GM12878 (cell line): ENCODE data around the gene MYL12B. TPM values are rescaled to one million over a fixed set of nuclear protein-coding genes. Genes with fewer than 3 reads are reported as not detected.

Source experiments
- ETV6 ChIP-seq, 2 experiments: fragments of 450-650 bp in 1 of 2; IDR thresholded peaks in 1 of 2; conservative IDR thresholded peaks in 1 of 2; 2 replicates each; pipeline ENCODE4 v1.6.1; 2014; ENCODE audit warnings: antibody characterized with exemption in 1 of 2, borderline replicate concordance in 1 of 2, low read depth in 1 of 2, mild to moderate bottlenecking in 1 of 2, moderate library complexity in 1 of 2
- MYC ChIP-seq: IDR thresholded peaks from 2 replicates; pipeline ENCODE4 v1.6.1; 2011; ENCODE audit warnings: mild to moderate bottlenecking, low read length, moderate library complexity, inconsistent platforms; ENCODE audit not compliant: insufficient read depth, insufficient replicate concordance, insufficient read length, severe bottlenecking
- POLR2AphosphoS5 ChIP-seq: IDR thresholded peaks from 2 replicates; pipeline ENCODE4 v1.6.1; 2011; ENCODE audit warnings: mild to moderate bottlenecking, low read length, inconsistent platforms
- SIN3A ChIP-seq: IDR thresholded peaks from 2 replicates; pipeline ENCODE4 v1.6.1; 2012; ENCODE audit warnings: low read depth, low read length, improper control_type of control experiment
- SRF ChIP-seq, 2 experiments: IDR thresholded peaks; 2 replicates each; pipeline ENCODE4 v1.6.1; 2011; ENCODE audit warnings: low read depth in 2 of 2, low read length in 2 of 2, mild to moderate bottlenecking in 1 of 2, moderate library complexity in 1 of 2
- TCF7 ChIP-seq: IDR thresholded peaks from 2 replicates; pipeline ENCODE4 v1.6.1; 2014; ENCODE audit warnings: antibody characterized with exemption, borderline replicate concordance
- USF1 ChIP-seq: IDR thresholded peaks from 2 replicates; pipeline ENCODE4 v1.6.1; 2011; ENCODE audit warnings: borderline replicate concordance, low read depth, mild to moderate bottlenecking, moderate library complexity, mixed read lengths, low read length; ENCODE audit not compliant: insufficient read depth; ENCODE audit errors: extremely low read length
- USF2 ChIP-seq: IDR thresholded peaks from 2 replicates; pipeline ENCODE4 v1.6.1; 2011; ENCODE audit warnings: low read depth, low read length, improper control_type of control experiment, borderline replicate concordance
- ZBTB40 ChIP-seq: fragments of 450-650 bp; IDR thresholded peaks from 2 replicates; pipeline ENCODE4 v1.6.1; 2016; ENCODE audit warnings: mild to moderate bottlenecking, moderate library complexity, borderline replicate concordance
- ZNF207 ChIP-seq: fragments of 450-650 bp; IDR thresholded peaks from 2 replicates; pipeline ENCODE4 v1.6.1; 2014; ENCODE audit warnings: antibody characterized with exemption, mild to moderate bottlenecking, borderline replicate concordance
- ZZZ3 ChIP-seq: IDR thresholded peaks from 2 replicates; pipeline ENCODE4 v1.6.1; 2011; ENCODE audit warnings: low read depth; ENCODE audit not compliant: control insufficient read depth, insufficient read length
- polyA plus RNA-seq, 11 experiments: library from polyadenylated mRNA; depleted of rRNA in 4 of 11; unstranded in 6 of 11; stranded (reverse) in 5 of 11; fragments of >200 nt; fragmentation: Nextera tagmentation in 4 of 11; fragmentation: Illumina TruSeq in 1 of 11; extraction: Ambion mirVana in 4 of 11; extraction: Trizol in 1 of 11; gene quantifications; 1 replicate in 1 of 11; 2 replicates in 10 of 11; pipeline versions ENCODE4 v1.2.1 to v1.2.3, GENCODE V29; 2011 to 2016; ENCODE audit warnings: inconsistent platforms in 2 of 11, missing spikeins in 2 of 11, low read depth in 1 of 11
- total RNA-seq, 4 experiments: library from RNA; depleted of rRNA in 3 of 4; stranded (reverse); fragments of >200 nt in 3 of 4; fragmentation: Illumina TruSeq in 1 of 4; extraction: Trizol in 1 of 4; gene quantifications; 2 replicates each; pipeline versions ENCODE4 v1.2.1 to v1.2.3, GENCODE V29; 2013 to 2021

Gene MYL12B
- total and polyA plus RNA-seq, 10 of the 15 experiments (the other 5 are each of a cell fraction or from before 2014, with no cell fraction given): 179 to 739 (median 400) TPM

GRCh38 chr18:3245853-3246634, 15.9 kb upstream of the MYL12B start (continued):
- no peak for TF ChIP-seq MYC
- no peak for TF ChIP-seq SIN3A
- no peak for TF ChIP-seq TCF7
- 0 out of 2 replicates have a peak, but pooled peaks have one; percentile 18 for TF ChIP-seq ZBTB40
- no peak for TF ChIP-seq ZNF207
- TF ChIP-seq POLR2AphosphoS5: peak; percentile 65
- TF ChIP-seq SRF (IDR thresholded peaks at IDR 0.05; ENCODE audit: low read depth in 2 of 2, low read length in 2 of 2): no peak
- no peak for TF ChIP-seq USF2
- no peak for TF ChIP-seq ETV6 (conservative IDR thresholded peaks at IDR 0.05 in 1 of 2, IDR thresholded peaks at IDR 0.05 in 1 of 2; ENCODE audit: borderline replicate concordance in 1 of 2, low read depth in 1 of 2)
- no peak for TF ChIP-seq ZZZ3
- TF ChIP-seq USF1: no peak
- TF ChIP-seq, all 136 proteins: peak for 40
